Cardiac muscle cell (in vitro differentiated cells and primary cell): Measurements from ENCODE around the gene IMMP2L. TPM values are rescaled to one million over a fixed set of nuclear protein-coding genes. Genes with fewer than 3 reads are reported as not detected.

Experiments
- DNase-seq, 2 donors: peaks; one replicate each; pipeline versions ENCODE4 v3.0.0 to v3.0.0-alpha.2; 2010 to 2017; ENCODE audit warnings: low read depth in 1 of 2, low spot score in 1 of 2
- H3K27ac ChIP-seq: fragments of 200-600 bp; sonication (generic); 2 replicates; pipeline ENCODE4 v1.5.1; 2016
- H3K27me3 ChIP-seq: fragments of 200-600 bp; sonication (generic); 2 replicates; pipeline ENCODE4 v1.6.0; 2016; ENCODE audit warnings: control low read depth
- H3K36me3 ChIP-seq: fragments of 200-600 bp; sonication (generic); 2 replicates; pipeline ENCODE4 v1.5.1; 2016; ENCODE audit warnings: control low read depth
- H3K4me1 ChIP-seq: fragments of 200-600 bp; sonication (generic); 2 replicates; pipeline ENCODE4 v1.8.1; 2017; ENCODE audit warnings: low read depth, mild to moderate bottlenecking, mixed run types
- H3K4me3 ChIP-seq: fragments of 200-600 bp; sonication (generic); 2 replicates; pipeline ENCODE4 v1.5.1; 2016; ENCODE audit warnings: mild to moderate bottlenecking
- H3K9me3 ChIP-seq: fragments of 200-600 bp; sonication (generic); 2 replicates; pipeline ENCODE4 v1.5.1; 2017; ENCODE audit warnings: low read depth, mild to moderate bottlenecking, control low read depth
- polyA plus RNA-seq: library from polyadenylated mRNA; unstranded; fragments of >200 nt; fragmentation: Nextera tagmentation; extraction: Ambion mirVana; gene quantifications from 2 replicates; pipeline ENCODE4 v1.2.1, GENCODE V29; 2016
- total RNA-seq: library from RNA; depleted of rRNA; stranded (reverse); fragments of >200 nt; gene quantifications from 2 replicates; pipeline ENCODE4 v1.2.3, GENCODE V29; 2016
- TF ChIP-seq, protein P1 (sequence below): IDR thresholded peaks from 2 replicates; pipeline ENCODE4 v1.5.1; 2012; ENCODE audit warnings: low read depth, mild to moderate bottlenecking, low read length

The IMMP2L gene
- total and polyA plus RNA-seq, 2 experiments from 2014 or later = 6.0 to 11.9 TPM

DNA sequence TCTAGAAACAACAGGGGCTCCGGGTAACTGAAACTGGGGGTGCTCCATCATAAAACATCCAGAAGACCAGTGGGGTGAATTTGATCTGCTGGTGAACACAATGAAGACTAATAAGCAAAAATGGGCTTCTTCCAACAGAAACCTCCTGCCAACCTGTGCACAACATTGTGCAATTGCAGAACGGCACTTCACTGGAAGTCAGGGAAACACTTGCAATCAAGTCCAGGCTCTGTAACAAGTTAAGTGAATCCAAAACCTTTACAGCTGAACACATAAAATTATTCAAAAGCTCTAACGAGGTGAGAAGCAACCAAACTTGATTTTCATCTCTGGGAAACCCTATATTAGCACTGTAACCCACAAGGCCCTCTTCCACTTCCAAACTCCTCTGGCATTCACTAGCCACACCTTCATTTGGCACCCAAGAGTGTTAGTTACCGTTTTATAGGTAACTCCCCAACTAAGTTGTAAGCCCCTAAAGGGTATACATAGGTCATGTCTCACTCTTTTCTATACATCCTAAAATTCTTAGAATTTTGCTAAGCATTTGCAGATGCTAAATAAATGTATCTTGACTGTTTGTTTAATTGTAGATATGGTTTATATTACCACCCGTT, 22.0 kb downstream of the IMMP2L start:
- no peaks in the 10 kb centered on the region for H3K4me1 ChIP-seq
- TF ChIP-seq, protein P1, sequence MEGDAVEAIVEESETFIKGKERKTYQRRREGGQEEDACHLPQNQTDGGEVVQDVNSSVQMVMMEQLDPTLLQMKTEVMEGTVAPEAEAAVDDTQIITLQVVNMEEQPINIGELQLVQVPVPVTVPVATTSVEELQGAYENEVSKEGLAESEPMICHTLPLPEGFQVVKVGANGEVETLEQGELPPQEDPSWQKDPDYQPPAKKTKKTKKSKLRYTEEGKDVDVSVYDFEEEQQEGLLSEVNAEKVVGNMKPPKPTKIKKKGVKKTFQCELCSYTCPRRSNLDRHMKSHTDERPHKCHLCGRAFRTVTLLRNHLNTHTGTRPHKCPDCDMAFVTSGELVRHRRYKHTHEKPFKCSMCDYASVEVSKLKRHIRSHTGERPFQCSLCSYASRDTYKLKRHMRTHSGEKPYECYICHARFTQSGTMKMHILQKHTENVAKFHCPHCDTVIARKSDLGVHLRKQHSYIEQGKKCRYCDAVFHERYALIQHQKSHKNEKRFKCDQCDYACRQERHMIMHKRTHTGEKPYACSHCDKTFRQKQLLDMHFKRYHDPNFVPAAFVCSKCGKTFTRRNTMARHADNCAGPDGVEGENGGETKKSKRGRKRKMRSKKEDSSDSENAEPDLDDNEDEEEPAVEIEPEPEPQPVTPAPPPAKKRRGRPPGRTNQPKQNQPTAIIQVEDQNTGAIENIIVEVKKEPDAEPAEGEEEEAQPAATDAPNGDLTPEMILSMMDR = no peak

DNA sequence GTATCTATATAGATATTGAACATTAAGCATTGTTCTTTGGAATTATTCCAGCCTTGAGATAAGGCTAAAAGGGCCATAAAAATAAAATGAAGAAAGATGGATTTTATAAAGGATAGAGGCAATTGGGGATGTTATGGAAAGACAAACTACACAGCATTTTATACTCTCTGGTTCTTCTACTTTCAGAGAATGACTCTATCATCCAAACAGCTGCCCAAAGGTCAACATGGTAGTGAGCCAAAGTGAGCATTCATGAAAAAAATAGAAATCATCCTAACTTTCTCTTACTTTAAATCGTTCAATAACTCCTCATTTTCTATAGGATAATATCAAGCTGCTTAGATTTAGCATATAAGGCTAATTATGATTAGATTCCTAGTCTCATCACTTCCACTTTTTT, 25.2 kb downstream of the IMMP2L start:
- Histone ChIP-seq H3K27me3 (no peaks in the 10 kb centered on the region), H3K27ac (no peak overlapping the region), H3K36me3 (no peaks in the 10 kb centered on the region), H3K9me3 (no peaks in the 10 kb centered on the region), H3K4me1 (peaks cover 10% of the 10 kb centered on the region), H3K4me3 (no peak overlapping the region)
- DNase-seq = no peak
- TF ChIP-seq, protein P1 = no peak

More for the DNA sequence above, 22.0 kb downstream of the IMMP2L start:
- Histone ChIP-seq H3K36me3 (no peaks in the 10 kb centered on the region), H3K9me3 (no peaks in the 10 kb centered on the region), H3K27ac (no peak overlapping the region), H3K4me3 (no peak overlapping the region), H3K27me3 (no peaks in the 10 kb centered on the region)
- DNase-seq = no peak

DNA sequence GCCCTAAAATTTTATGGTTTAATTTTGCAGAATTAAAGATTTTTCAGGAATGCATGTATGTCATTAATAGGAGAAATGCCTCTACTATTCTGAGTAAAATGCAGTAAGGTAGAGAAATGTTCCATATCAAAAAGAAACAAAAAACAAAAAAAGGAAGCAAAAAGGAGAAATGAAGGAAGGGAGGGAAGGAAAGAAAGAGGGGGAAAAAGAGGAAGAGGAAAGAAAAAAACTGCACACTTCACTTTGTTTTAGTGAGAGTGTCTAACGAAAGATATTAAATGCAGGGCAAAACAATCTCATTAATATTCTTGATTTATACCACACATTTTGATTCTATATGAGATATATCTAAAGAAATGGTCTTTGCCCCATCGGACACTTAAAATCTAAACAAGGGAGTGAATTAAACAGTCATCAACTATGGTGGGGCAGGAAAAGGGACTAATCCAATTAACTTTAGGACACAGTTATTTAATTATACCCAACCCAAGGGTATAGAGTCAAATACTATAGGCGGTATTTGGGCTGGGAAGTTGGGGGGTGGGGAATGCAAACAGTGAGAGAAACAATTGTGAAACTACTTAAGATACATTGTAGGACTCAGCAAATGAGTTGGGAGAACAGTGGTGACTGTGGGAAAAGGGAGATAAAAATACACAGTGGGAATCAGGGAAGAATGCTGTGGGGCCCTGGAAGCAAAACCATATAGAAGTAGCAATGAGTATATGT, 27.0 kb downstream of the IMMP2L start:
- no peak overlapping the region for H3K27ac ChIP-seq
- TF ChIP-seq, protein P1 = no peak
- H3K9me3 ChIP-seq = no peaks in the 10 kb centered on the region
- no peak for DNase-seq
- peaks cover 15% of the 10 kb centered on the region for H3K4me1 ChIP-seq
- H3K36me3 ChIP-seq = no peaks in the 10 kb centered on the region
- H3K4me3 ChIP-seq = no peak overlapping the region
- no peaks in the 10 kb centered on the region for H3K27me3 ChIP-seq

DNA sequence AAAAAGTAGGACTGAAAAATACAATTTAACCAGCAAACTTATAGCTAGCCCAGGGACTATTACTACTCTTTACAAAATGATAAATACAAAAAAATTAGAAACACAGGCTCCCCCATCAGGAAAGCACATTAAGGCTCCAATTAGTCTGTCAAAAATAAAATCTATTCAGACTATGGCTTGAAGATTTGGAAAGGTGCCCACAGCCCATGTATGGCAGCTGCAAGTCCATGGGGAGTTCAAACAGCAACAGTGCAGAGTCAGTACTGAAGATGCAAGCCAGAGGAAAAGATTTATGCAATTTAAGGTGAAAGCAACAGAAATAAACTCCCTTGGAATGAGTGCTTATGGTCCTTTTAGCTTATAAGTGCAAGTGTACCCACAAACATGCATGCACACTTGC, 29.7 kb downstream of the IMMP2L start:
- Histone ChIP-seq H3K36me3 (no peaks in the 10 kb centered on the region), H3K27ac (no peak overlapping the region), H3K9me3 (no peaks in the 10 kb centered on the region), H3K27me3 (no peaks in the 10 kb centered on the region), H3K4me3 (no peak overlapping the region), H3K4me1 (peaks cover 19% of the 10 kb centered on the region)
- TF ChIP-seq, protein P1 = no peak
- DNase-seq = peak; percentile 14 to 67

DNA sequence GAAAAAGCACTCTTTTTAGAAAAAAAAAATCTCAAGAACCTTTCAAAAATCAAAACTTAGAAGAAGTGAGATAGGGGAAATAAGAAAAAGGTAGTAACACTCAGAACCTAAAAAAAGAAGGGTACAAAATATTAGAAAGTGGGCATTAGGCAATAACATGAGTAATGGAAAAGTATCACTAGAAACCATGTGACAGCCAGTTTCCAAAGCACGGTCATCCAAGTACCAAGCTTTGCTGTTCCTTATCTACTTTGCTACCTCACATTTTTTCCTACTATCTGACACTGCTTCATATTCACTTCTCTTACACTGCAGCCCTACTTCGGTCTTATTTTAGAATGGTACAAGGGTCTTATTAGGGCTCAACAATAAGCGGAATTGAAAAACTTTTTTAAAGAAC, 30.3 kb downstream of the IMMP2L start:
- Histone ChIP-seq H3K36me3 (no peaks in the 10 kb centered on the region), H3K4me3 (no peak overlapping the region), H3K27me3 (no peaks in the 10 kb centered on the region), H3K4me1 (peaks cover 20% of the 10 kb centered on the region), H3K9me3 (no peaks in the 10 kb centered on the region), H3K27ac (no peak overlapping the region)
- TF ChIP-seq, protein P1 = no peak
- DNase-seq = peak; percentile 9 to 52
